Measurements from ENCODE around the gene SRPK2.
"Not testable (repeated sequence)": the region's sequence is repeated elsewhere in the genome, so short reads cannot be mapped to it uniquely, and the experiment has no call there.

DNA sequence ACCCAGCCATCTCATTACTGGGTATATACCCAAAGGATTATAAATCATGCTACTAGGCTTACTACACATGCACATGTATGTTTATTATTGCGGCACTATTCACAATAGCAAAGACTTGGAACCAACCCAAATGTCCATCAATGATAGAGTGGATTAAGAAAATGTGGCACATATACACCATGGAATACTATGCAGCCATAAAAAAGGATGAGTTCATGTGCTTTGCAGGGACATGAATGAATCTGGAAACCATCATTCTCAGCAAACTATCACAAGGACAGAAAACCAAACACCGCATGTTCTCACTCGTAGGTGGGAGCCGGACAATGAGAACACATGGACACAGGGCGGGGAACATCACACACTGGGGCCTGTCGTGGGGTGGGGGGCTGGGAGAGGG, 25.1 kb downstream of the SRPK2 start:
- TF ChIP-seq, protein P1, sequence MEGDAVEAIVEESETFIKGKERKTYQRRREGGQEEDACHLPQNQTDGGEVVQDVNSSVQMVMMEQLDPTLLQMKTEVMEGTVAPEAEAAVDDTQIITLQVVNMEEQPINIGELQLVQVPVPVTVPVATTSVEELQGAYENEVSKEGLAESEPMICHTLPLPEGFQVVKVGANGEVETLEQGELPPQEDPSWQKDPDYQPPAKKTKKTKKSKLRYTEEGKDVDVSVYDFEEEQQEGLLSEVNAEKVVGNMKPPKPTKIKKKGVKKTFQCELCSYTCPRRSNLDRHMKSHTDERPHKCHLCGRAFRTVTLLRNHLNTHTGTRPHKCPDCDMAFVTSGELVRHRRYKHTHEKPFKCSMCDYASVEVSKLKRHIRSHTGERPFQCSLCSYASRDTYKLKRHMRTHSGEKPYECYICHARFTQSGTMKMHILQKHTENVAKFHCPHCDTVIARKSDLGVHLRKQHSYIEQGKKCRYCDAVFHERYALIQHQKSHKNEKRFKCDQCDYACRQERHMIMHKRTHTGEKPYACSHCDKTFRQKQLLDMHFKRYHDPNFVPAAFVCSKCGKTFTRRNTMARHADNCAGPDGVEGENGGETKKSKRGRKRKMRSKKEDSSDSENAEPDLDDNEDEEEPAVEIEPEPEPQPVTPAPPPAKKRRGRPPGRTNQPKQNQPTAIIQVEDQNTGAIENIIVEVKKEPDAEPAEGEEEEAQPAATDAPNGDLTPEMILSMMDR (IDR thresholded peaks at IDR 0.05; ENCODE audit: poor library complexity, severe bottlenecking) = not testable (repeated sequence)
- not testable (repeated sequence) for TF ChIP-seq RAD21 (conservative IDR thresholded peaks at IDR 0.05); POLR2AphosphoS5 (IDR thresholded peaks at IDR 0.05); TAF1 (IDR thresholded peaks at IDR 0.05; ENCODE audit: low read depth); EZH2 (IDR thresholded peaks at IDR 0.05; ENCODE audit: borderline replicate concordance, insufficient read depth, low read length, poor library complexity, severe bottlenecking); EP300 (conservative IDR thresholded peaks at IDR 0.05; ENCODE audit: poor library complexity, severe bottlenecking); MXI1 (conservative IDR thresholded peaks at IDR 0.05; ENCODE audit: poor library complexity, severe bottlenecking)
- TF ChIP-seq, protein P2, sequence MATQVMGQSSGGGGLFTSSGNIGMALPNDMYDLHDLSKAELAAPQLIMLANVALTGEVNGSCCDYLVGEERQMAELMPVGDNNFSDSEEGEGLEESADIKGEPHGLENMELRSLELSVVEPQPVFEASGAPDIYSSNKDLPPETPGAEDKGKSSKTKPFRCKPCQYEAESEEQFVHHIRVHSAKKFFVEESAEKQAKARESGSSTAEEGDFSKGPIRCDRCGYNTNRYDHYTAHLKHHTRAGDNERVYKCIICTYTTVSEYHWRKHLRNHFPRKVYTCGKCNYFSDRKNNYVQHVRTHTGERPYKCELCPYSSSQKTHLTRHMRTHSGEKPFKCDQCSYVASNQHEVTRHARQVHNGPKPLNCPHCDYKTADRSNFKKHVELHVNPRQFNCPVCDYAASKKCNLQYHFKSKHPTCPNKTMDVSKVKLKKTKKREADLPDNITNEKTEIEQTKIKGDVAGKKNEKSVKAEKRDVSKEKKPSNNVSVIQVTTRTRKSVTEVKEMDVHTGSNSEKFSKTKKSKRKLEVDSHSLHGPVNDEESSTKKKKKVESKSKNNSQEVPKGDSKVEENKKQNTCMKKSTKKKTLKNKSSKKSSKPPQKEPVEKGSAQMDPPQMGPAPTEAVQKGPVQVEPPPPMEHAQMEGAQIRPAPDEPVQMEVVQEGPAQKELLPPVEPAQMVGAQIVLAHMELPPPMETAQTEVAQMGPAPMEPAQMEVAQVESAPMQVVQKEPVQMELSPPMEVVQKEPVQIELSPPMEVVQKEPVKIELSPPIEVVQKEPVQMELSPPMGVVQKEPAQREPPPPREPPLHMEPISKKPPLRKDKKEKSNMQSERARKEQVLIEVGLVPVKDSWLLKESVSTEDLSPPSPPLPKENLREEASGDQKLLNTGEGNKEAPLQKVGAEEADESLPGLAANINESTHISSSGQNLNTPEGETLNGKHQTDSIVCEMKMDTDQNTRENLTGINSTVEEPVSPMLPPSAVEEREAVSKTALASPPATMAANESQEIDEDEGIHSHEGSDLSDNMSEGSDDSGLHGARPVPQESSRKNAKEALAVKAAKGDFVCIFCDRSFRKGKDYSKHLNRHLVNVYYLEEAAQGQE (IDR thresholded peaks at IDR 0.05; ENCODE audit: borderline replicate concordance) = not testable (repeated sequence)

Measured in neural cell (in vitro differentiated cells).